Measurements from ENCODE around the gene UBL3.

- TF ChIP-seq TCF12 (IDR thresholded peaks at IDR 0.05; ENCODE audit: low read depth, low read length) (no peak), CBX5 (IDR thresholded peaks at IDR 0.05; ENCODE audit: low read depth) (no peak), FOXK2 (IDR thresholded peaks at IDR 0.05) (no peak)
Measured at GRCh38 chr13:29718694-29719093, 131.7 kb downstream of the UBL3 start.
